SK-N-SH (cell line): Measurements from ENCODE around the gene CGB2. TPM values are rescaled to one million over a fixed set of nuclear protein-coding genes. Genes with fewer than 3 reads are reported as not detected.
"Not testable (repeated sequence)": the region's sequence is repeated elsewhere in the genome, so short reads cannot be mapped to it uniquely, and the experiment has no call there.

Experiments used
- CTCF ChIA-PET: fragments of 300-600, 350-600 bp; formaldehyde crosslinking; extraction: SDS; loops from one replicate; lab custom pipeline; 2021; lab: Yijun Ruan, JAX
- POLR2A ChIA-PET: fragments of 350-600 bp; sonication (Branson Sonifier 250); formaldehyde crosslinking; extraction: SDS; loops from one replicate; lab custom pipeline; 2020; ENCODE audit warnings: antibody characterized with exemption, inconsistent platforms; lab: Yijun Ruan, JAX
- DNase-seq: peaks from one replicate; pipeline ENCODE4 v3.0.0; 2012
- H2AFZ ChIP-seq: fragments of 200-600 bp; sonication (generic); 2 replicates; pipeline ENCODE4 v1.8.1; 2016; ENCODE audit warnings: antibody characterized with exemption, mild to moderate bottlenecking, low read depth
- H3F3A ChIP-seq: fragments of 200-600 bp; sonication (generic); replicated peaks from 2 replicates; pipeline ENCODE3; 2016; ENCODE audit warnings: antibody characterized with exemption, mild to moderate bottlenecking; ENCODE audit not compliant: insufficient read depth
- H3K27ac ChIP-seq, 2 experiments: fragments of 200-500 bp in 1 of 2; fragments of 200-600 bp in 1 of 2; sonication (Bioruptor generic) in 1 of 2; sonication (generic), shearing (Covaris generic) in 1 of 2; 2 replicates each; pipeline versions ENCODE4 v1.5.1 to v1.6.1; 2014 to 2016; ENCODE audit warnings: low read depth in 2 of 2, inconsistent platforms in 1 of 2, low read length in 1 of 2, mild to moderate bottlenecking in 1 of 2, mixed read lengths in 1 of 2
- H3K27me3 ChIP-seq: fragments of 200-600 bp; sonication (generic), shearing (Covaris generic); 2 replicates; pipeline ENCODE4 v1.6.1; 2016; ENCODE audit warnings: mixed run types; ENCODE audit not compliant: insufficient read depth
- H3K36me3 ChIP-seq, 2 experiments: fragments of 200-500 bp in 1 of 2; fragments of 200-600 bp in 1 of 2; sonication (Bioruptor generic) in 1 of 2; sonication (generic) in 1 of 2; replicated peaks in 1 of 2; 2 replicates each; pipeline versions ENCODE3 to v1.5.1; 2014 to 2016; ENCODE audit warnings: low read length in 1 of 2, mild to moderate bottlenecking in 1 of 2; ENCODE audit not compliant: insufficient read depth in 2 of 2, control insufficient read depth in 1 of 2
- H3K4me1 ChIP-seq, 2 experiments: fragments of 200-500 bp in 1 of 2; fragments of 200-600 bp in 1 of 2; sonication (Bioruptor generic) in 1 of 2; sonication (generic), shearing (Covaris generic) in 1 of 2; 2 replicates each; pipeline versions ENCODE4 v1.5.1 to v1.6.1; 2014 to 2016; ENCODE audit warnings: low read depth in 1 of 2, low read length in 1 of 2, mixed run types in 1 of 2; ENCODE audit not compliant: insufficient read depth in 2 of 2, control insufficient read depth in 1 of 2
- H3K4me2 ChIP-seq: fragments of 200-600 bp; sonication (generic), shearing (Covaris generic); 2 replicates; pipeline ENCODE4 v1.6.1; 2017; ENCODE audit warnings: mixed run types
- H3K4me3 ChIP-seq, 2 experiments: fragments of 200-500 bp in 1 of 2; fragments of 200-600 bp in 1 of 2; sonication (Bioruptor generic) in 1 of 2; sonication (generic), shearing (Covaris generic) in 1 of 2; 2 replicates each; pipeline versions ENCODE4 v1.5.1 to v1.8.1; 2014 to 2016; ENCODE audit warnings: low read depth in 2 of 2, inconsistent platforms in 1 of 2, low read length in 1 of 2, mild to moderate bottlenecking in 1 of 2, mixed read lengths in 1 of 2, moderate library complexity in 1 of 2
- H3K79me2 ChIP-seq: fragments of 200-600 bp; sonication (generic); 2 replicates; pipeline ENCODE4 v1.8.1; 2017; ENCODE audit warnings: mild to moderate bottlenecking; ENCODE audit not compliant: insufficient read depth
- H3K9ac ChIP-seq: fragments of 200-600 bp; sonication (generic); 2 replicates; pipeline ENCODE4 v1.6.1; 2017; ENCODE audit warnings: mixed run types
- H3K9me2 ChIP-seq: fragments of 200-600 bp; sonication (generic); 2 replicates; pipeline ENCODE4 v1.6.1; 2017; ENCODE audit warnings: mixed run types
- H3K9me3 ChIP-seq: fragments of 200-600 bp; sonication (generic); 2 replicates; pipeline ENCODE4 v1.6.1; 2017; ENCODE audit warnings: mixed run types, mild to moderate bottlenecking, moderate library complexity
- H4K20me1 ChIP-seq: fragments of 200-600 bp; sonication (generic); 2 replicates; pipeline ENCODE4 v1.6.1; 2017; ENCODE audit warnings: mild to moderate bottlenecking, mixed run types; ENCODE audit not compliant: insufficient read depth
- CHD2 ChIP-seq: fragments of 150-350 bp; IDR thresholded peaks from 2 replicates; pipeline ENCODE4 v1.6.1; 2018; ENCODE audit warnings: low read length; ENCODE audit not compliant: partially characterized antibody
- FOXM1 ChIP-seq: IDR thresholded peaks from 2 replicates; pipeline ENCODE4 v1.4.0; 2012; ENCODE audit warnings: low read depth, mild to moderate bottlenecking
- GABPA ChIP-seq: IDR thresholded peaks from 2 replicates; pipeline ENCODE4 v1.4.0; 2012; ENCODE audit warnings: low read depth, mild to moderate bottlenecking
- JUND ChIP-seq: IDR thresholded peaks from 2 replicates; pipeline ENCODE4 v1.4.0; 2012
- MXI1 ChIP-seq: IDR thresholded peaks from 2 replicates; pipeline ENCODE4 v1.6.1; 2012; ENCODE audit warnings: mild to moderate bottlenecking, low read depth, low read length, improper control_type of control experiment
- RAD21 ChIP-seq: IDR thresholded peaks from 2 replicates; pipeline ENCODE4 v1.6.1; 2012; ENCODE audit warnings: mild to moderate bottlenecking, low read length
- REST ChIP-seq: IDR thresholded peaks from 2 replicates; pipeline ENCODE4 v1.6.1; 2012; ENCODE audit warnings: mild to moderate bottlenecking, low read depth, low read length, moderate library complexity
- RFX5 ChIP-seq: IDR thresholded peaks from 2 replicates; pipeline ENCODE4 v1.6.1; 2012; ENCODE audit warnings: mild to moderate bottlenecking, improper control_type of control experiment, low read length
- RXRA ChIP-seq: IDR thresholded peaks from 2 replicates; pipeline ENCODE4 v1.4.0; 2012; ENCODE audit warnings: low read depth, mild to moderate bottlenecking, borderline replicate concordance
- SMC3 ChIP-seq: IDR thresholded peaks from 2 replicates; pipeline ENCODE4 v1.6.1; 2012; ENCODE audit warnings: low read depth, low read length, improper control_type of control experiment
- TAF1 ChIP-seq: IDR thresholded peaks from 2 replicates; pipeline ENCODE4 v1.6.1; 2012; ENCODE audit warnings: low read depth, mild to moderate bottlenecking, low read length, moderate library complexity, borderline replicate concordance
- TEAD4 ChIP-seq: IDR thresholded peaks from 2 replicates; pipeline ENCODE4 v1.4.0; 2012; ENCODE audit warnings: mild to moderate bottlenecking, borderline replicate concordance; ENCODE audit not compliant: insufficient read depth
- YY1 ChIP-seq: IDR thresholded peaks from 2 replicates; pipeline ENCODE4 v1.4.0; 2012; ENCODE audit warnings: low read depth, mild to moderate bottlenecking
- ZBTB33 ChIP-seq: IDR thresholded peaks from 2 replicates; pipeline ENCODE4 v1.4.0; 2012; ENCODE audit warnings: low read depth, borderline replicate concordance
- WGBS: methylation state at CpG from one replicate; pipeline ENCODE4 v1.1.6; 2017; ENCODE audit warnings: low lambda C conversion rate; 5-methylcytosine and 5-hydroxymethylcytosine counted together
- polyA plus RNA-seq, 3 experiments: library from polyadenylated mRNA; depleted of rRNA; stranded (reverse); fragments of >200 nt; gene quantifications; 2 replicates each; pipeline ENCODE4 v1.2.3, GENCODE V29; 2012

Gene CGB2
- polyA plus RNA-seq, 1 of the 3 experiments (the other 2 are of a cell fraction), result 0.64 TPM

- WGBS, result 44% methylated on average over 14 of the region's 17 CpGs
- Histone ChIP-seq H3F3A (no peaks in the 10 kb centered on the region), H3K36me3 (no peaks in the 10 kb centered on the region), H3K4me2 (no peak overlapping the region), H4K20me1 (no peaks in the 10 kb centered on the region), H3K4me1 (no peaks in the 10 kb centered on the region), H3K9ac (no peak overlapping the region), H2AFZ (no peak overlapping the region; the same call in 1 of the 2 replicates), H3K27ac (no peak overlapping the region; a peak in 1 of 4 replicates), H3K9me3 (no peaks in the 10 kb centered on the region), H3K79me2 (no peaks in the 10 kb centered on the region), H3K4me3 (no peak overlapping the region), H3K9me2 (no peaks in the 10 kb centered on the region), H3K27me3 (no peaks in the 10 kb centered on the region)
- TF ChIP-seq MXI1 (no peak), YY1 (no peak), RFX5 (no peak), SMC3 (no peak), CHD2 (no peak), GABPA (no peak), RXRA (no peak), RAD21 (no peak), TEAD4 (no peak), FOXM1 (no peak), ZBTB33 (no peak), REST (no peak), TAF1 (no peak), JUND (no peak)
- ChIA-PET POLR2A (no interaction called here), CTCF (interaction anchor here (1.1 kb wide), 1 partner anchor 156 kb away, joined by 3 read pairs; no protein-coding TSS in a partner anchor)
- DNase-seq, result no peak
These were observed 10.5 kb downstream of the CGB2 start for GRCh38 chr19:49042177-49042576.

GRCh38 chr19:49042666-49043065 is 11.0 kb downstream of the CGB2 start:
- H3K4me1 ChIP-seq, H3K27me3 ChIP-seq, H3K27ac ChIP-seq, H3K4me3 ChIP-seq, H3K9ac ChIP-seq, H3K36me3 ChIP-seq, H3K79me2 ChIP-seq, DNase-seq, H3K9me2 ChIP-seq, H2AFZ ChIP-seq, H3K9me3 ChIP-seq, H4K20me1 ChIP-seq, H3K4me2 ChIP-seq, POLR2A ChIA-PET, H3F3A ChIP-seq: not testable (repeated sequence)
- CTCF ChIA-PET, result interaction anchor here (0.7 to 1.1 kb wide), 2 partner anchors 156 to 1465 kb away, joined by 3 read pairs; no protein-coding TSS in a partner anchor
- WGBS, result 64% methylated on average over 1 of the region's 4 CpGs

- H3K4me1 ChIP-seq, H3K27ac ChIP-seq, H3K9me3 ChIP-seq, H3K4me2 ChIP-seq, CTCF ChIA-PET, H4K20me1 ChIP-seq, H3K4me3 ChIP-seq, H3K27me3 ChIP-seq, H2AFZ ChIP-seq, H3K36me3 ChIP-seq, H3K79me2 ChIP-seq, H3K9ac ChIP-seq, POLR2A ChIA-PET, H3F3A ChIP-seq, DNase-seq, H3K9me2 ChIP-seq: not testable (repeated sequence)
- WGBS, result 57% methylated on average over 13 of the region's 15 CpGs
These were observed 11.9 kb downstream of the CGB2 start, which contains the start of gene CGB5 for GRCh38 chr19:49043548-49043947. Gene CGB5 (plus strand): TSS chr19:49043848. CDS start chr19:49044210, 362 bp downstream.

- H3K9ac ChIP-seq, H3K9me3 ChIP-seq, H3K4me2 ChIP-seq, H2AFZ ChIP-seq, POLR2A ChIA-PET, H3F3A ChIP-seq, H3K36me3 ChIP-seq, H3K9me2 ChIP-seq, H3K27me3 ChIP-seq, H3K79me2 ChIP-seq, CTCF ChIA-PET, H3K4me3 ChIP-seq, H3K27ac ChIP-seq, H3K4me1 ChIP-seq, DNase-seq, H4K20me1 ChIP-seq: not testable (repeated sequence)
- WGBS, result 70% methylated on average over 2 of the region's 12 CpGs
These were observed 17.3 kb downstream of the CGB2 start, which contains the start of gene CGB8 for GRCh38 chr19:49049011-49049410. Gene CGB8 (minus strand): TSS chr19:49049111. CDS start chr19:49048739, 372 bp downstream.
